GM18907 (cell line): ENCODE results near the gene FCHSD2.

ENCODE experiments used
- ATAC-seq: cut with Tn5 transposase; IDR thresholded peaks from one replicate; pipeline ENCODE4 v1.9.1; 2021; ENCODE audit warnings: mild to moderate bottlenecking, moderate library complexity; ENCODE audit not compliant: unreplicated experiment

Gene FCHSD2

DNA sequence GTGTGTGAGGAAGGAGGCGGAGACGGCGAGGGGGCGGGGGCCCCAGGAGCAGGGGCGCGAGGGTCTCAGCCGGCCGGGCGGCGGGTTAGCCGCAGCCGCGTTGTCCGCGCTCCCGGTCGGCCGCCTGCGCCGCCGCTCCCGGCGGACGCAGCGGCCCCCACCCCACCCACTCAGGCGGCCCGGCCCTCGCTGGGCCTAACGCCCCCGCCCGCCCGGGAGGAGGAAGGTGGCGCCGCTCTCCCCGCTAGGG lies at the start of gene FCHSD2:
Gene FCHSD2 (minus strand): TSS at position 191 of the 250 bp plus-strand sequence. CDS start 441 bp downstream, outside the sequence.
- no peak for ATAC-seq

DNA sequence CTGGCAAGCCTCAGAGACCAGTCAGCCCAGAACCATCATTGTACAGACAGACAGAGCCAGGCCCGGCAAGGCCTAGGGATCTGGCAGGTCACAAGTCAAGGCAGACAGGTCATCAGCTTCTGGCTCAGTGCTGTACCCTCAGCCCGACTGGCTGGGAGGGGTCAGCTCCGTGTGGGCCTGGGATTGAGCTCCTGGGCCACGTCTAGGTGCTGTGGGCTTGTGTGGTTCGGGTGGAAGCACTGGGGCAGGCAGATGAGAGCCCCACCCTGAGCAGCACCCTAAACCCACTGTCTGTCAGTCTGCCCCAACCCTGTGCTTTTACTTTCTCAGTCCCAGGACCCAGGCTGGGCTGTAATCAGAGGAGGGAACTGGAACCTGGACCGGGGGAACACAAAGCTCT lies 49.0 kb upstream of the FCHSD2 start:
- ATAC-seq, result no peak

GRCh38 chr11:73190557-73190885 lies 48.4 kb upstream of the FCHSD2 start:
- ATAC-seq, result no peak

DNA sequence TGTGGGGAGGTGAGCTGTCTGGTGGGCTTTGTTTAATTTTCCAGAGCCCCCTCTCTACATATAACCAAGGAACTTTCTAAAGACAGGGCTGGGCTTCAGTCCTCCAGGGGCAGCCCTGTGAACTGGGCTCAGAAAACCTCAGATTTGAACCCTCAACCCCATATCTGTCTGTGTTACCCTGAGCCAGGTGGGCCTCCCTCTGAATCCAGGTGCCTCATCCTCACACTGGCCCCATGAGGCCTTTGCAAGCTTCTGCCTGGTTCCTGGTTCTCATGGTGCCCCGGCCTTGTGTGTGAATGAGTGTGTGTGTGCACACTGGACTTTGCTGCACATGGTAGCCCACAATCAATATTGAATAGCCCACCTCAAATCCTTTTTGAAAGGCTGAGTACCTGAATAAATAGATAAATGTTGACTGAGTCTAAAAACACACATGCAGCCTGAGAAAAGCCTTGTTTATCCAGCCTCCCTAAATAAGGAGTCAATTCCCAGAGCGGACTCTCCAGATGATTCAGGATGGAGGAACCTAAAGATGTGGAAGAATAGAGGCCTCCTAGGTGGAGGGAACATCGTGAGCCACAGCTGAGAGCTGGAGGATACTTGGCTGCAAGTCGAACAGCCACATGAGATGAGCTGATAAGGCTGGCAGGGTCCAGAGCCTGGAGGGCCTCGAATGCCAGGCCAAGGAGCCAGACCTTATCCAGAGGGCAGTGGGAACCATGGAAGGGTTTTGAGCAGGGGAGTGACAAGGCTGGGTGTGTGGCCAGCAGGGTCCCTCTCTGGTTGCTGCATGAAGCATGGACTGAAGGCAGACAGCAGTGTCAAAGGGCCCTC lies 47.8 kb upstream of the FCHSD2 start:
- ATAC-seq, result no peak

- no peak for ATAC-seq
Observed at GRCh38 chr11:73189315-73189714, 47.2 kb upstream of the FCHSD2 start.

DNA sequence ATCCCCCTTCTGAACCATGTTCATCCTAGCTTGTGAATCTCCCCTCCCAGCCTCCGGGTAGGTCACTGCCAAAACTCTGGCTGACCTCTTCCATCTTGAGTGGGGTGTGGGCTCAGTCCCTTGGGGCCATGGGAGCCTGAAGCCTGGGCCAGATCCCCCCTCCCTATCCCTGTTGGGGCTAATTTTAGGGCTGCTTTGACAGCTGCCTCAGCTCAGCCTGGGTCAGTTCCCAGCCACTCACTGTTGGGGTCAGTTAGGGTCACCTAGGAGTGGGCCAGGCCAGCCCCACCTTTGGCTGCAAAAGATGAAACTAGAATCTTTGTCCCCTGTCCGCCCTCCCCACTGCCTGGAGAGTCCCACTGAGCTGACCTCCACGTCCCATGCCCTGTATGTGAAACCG lies 46.2 kb upstream of the FCHSD2 start:
- ATAC-seq, result no peak

- ATAC-seq, result no peak
Observed at GRCh38 chr11:73187854-73188253, 45.7 kb upstream of the FCHSD2 start.

DNA sequence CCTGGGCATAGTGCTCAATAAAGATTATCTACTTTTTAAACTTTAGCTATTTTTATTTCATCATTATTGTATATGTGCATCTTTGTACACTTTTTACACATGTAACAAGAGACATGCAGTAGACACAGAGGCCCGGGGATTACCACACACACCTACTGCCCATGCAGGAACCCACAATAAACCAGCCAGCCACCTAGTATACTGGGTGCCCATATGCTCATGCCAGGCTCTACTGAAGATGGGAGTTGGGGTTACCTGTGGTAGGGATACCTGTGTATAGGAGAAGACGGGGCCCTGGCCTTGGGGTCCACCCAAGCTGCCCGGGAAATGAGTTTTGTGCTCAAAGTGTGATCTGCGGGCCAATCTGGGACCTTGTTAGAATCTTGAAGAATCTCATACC lies 44.8 kb upstream of the FCHSD2 start:
- ATAC-seq, result no peak

DNA sequence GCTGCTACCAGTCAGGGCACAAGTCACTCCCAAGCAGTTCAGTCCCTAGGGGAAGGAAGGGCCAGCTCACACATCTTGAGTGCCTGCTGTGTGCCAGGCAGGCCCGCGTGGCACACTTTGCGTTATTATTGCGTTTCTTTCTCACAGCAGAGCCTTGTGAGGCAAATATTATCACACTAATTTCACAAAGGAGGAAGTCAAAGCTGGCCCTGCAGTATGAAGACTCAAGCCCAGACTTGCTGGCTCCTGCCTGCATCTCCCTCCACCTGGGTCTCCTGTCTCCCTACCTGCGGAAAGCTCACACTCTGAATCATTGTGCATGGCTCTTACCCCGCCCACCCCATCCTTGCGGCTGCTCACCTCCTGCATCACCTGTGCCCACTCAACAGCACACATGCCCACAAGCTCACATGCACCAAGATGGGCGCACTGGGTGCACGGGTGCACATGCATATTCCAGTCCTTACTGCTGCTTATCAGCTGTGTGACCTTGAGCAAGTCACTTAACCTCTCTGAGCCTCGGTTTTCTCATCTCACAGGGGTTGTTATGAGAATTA lies 44.3 kb upstream of the FCHSD2 start:
- ATAC-seq, result no peak

DNA sequence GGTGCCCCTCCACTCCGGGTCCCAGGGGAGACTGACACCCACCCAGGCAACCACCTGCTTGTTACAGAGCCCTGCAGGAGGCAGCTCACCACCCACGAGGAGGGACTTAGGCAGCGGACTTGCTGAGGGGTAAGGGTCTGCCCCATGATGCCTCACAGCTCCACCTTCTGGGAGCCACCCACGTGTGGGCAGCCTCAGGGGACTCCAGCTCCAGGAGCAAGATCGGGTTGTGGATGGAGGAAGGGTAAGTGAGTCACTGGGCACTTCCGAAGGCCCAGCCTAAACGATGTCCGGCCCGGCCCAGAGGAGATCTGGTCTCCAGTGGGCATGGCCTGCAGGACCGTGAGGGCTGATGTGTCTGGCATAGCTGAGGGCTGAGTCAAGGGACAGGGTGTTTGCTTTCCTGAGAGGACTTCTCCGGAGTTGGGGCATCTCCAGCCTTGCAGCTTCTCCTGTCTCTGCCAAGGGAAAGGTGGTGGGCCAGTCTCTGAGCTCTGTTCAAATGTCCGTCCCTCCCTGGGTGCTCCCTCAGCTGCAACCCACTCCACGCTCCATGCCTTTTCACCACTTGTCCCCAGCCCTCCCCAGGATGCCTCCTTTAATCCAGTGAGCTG lies 43.7 kb upstream of the FCHSD2 start:
- ATAC-seq, result no peak

- peak; percentile 55 for ATAC-seq
Observed at GRCh38 chr11:73184953-73185671, 43.0 kb upstream of the FCHSD2 start.

DNA sequence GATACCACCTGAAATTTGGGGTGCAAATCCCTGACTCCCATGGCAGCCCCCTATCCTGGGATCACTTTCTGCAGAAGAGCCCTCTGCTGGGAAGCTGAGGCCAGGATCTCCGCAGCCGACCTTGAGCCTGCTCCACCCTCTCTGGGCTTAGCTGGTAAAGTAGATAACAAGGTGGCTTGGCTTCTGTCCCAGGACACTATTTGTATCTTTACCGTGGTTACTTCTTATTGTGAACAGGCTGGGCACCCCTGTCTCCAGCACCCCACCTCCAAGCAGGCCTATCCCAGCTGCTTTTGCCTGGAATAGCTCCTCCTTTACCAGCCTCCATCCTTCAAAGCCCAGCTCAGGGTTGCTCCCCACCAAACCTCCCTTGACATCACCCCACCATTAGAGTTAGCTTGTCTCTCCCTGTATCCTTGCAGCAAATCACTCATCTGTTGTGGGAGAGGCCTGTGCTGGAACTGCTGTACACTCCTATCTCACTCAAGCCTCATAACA lies 40.8 kb upstream of the FCHSD2 start:
- ATAC-seq, result no peak

- ATAC-seq, result no peak
Observed at GRCh38 chr11:73178681-73179080, 36.6 kb upstream of the FCHSD2 start.

DNA sequence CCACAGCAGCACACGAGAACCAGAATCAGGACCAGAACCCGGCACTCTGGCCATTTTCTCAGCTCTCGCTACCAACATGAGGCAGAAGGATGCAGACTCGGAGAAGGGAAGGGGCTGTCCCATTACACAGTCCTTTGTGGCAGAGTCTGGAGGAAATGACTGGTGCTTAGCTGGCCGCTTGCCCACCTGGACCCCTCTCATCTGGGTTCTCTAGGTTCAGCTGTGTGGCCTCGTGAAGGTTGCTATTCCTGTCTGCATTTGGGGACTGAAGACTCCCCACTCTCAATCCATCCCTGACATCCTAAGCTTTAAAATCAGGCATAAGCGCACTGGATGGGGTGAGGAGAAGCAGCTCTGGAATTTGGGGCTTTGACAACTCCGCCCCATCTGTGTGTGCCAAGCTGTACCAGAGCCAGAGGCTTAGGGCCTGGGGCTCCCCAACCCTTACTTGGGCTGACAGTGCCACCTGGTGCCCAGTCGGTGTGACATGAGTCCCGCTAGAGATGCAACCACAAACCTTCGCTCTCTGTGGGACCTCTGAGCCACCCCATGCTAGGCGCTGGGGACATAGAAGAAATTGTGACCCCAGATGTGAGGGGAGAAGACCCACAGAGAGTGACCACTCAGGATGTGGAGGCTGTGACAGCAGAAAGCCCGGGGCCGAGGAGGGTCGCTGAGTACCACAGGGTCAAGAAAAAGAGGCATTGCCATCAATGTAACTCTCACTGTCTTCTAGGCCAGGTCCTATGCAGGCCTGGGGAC lies 35.8 kb upstream of the FCHSD2 start:
- peak; percentile 78 for ATAC-seq

DNA sequence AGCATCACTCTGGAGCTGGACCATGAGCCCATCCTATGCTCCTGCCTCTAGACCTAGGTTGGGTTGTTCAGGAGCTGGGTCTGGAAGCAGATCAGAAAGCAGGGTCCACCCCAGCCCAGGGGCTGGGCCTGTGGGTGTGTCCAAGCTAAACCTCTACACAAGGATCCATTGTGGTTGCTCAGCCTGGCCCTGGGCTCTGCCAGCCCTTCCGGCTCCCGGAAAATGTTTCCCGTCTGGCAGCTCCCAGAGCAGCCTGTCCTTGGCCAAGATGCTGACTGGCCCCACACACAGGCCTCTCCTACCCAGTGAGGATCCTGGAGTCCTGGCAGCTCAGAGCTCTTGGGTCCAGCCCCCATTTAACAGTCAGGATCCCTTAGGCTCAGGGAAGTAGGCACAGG lies 35.3 kb upstream of the FCHSD2 start:
- ATAC-seq, result no peak

DNA sequence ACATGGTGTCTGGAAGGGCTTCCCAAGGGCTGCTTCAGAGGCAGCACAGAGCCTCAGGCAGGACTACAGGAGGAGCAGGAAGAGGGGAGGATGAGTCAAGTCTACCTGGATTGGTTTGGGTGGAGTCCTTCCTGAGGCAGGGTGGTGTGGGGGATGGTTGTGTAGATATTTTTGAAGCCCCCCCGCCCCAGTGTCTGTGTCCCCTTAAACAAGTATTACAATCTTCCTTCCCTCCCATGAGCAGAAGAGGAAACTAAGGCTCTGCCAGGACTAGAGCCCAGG lies 34.7 kb upstream of the FCHSD2 start:
- ATAC-seq, result no peak

- no peak for ATAC-seq
Observed at GRCh38 chr11:73176145-73176873, 34.2 kb upstream of the FCHSD2 start.

- ATAC-seq, result no peak
Observed at GRCh38 chr11:73175551-73176144, 33.5 kb upstream of the FCHSD2 start.

GRCh38 chr11:73174495-73174791 lies 32.3 kb upstream of the FCHSD2 start:
- ATAC-seq, result no peak

- no peak for ATAC-seq
Observed at GRCh38 chr11:73173755-73174494, 31.8 kb upstream of the FCHSD2 start.
